ENCODE measurements around the gene TGFBRAP1. TPM values are rescaled to one million over a fixed set of nuclear protein-coding genes. Genes with fewer than 3 reads are reported as not detected.

TGFBRAP1 gene
- total and polyA plus RNA-seq, 2 experiments from 2014 or later, result 10.4 to 18.3 TPM

GRCh38 chr2:105315314-105315713 lies 14.2 kb downstream of the TGFBRAP1 start:
- H3K4me1 ChIP-seq (ENCODE audit: insufficient read depth), result no peaks in the 10 kb centered on the region

GRCh38 chr2:105313877-105314276 lies 15.7 kb downstream of the TGFBRAP1 start:
- Histone ChIP-seq H3K9me3 (ENCODE audit: low read depth) (no peaks in the 10 kb centered on the region), H4K20me1 (ENCODE audit: insufficient read depth, poor library complexity, severe bottlenecking) (no peaks in the 10 kb centered on the region), H3K27ac (no peak overlapping the region), H3K4me2 (no peak overlapping the region), H3K79me2 (peaks cover 80% of the 10 kb centered on the region), H3K9me2 (replicated peaks; ENCODE audit: insufficient read depth) (no peaks in the 10 kb centered on the region), H2AFZ (no peak overlapping the region), H3K4me3 (no peak overlapping the region), H3K36me3 (replicated peaks; ENCODE audit: insufficient read depth, low read depth) (no peaks in the 10 kb centered on the region), H3K4me1 (ENCODE audit: insufficient read depth) (no peaks in the 10 kb centered on the region), H3K27me3 (no peaks in the 10 kb centered on the region)
- no peak for DNase-seq (ENCODE audit: low spot score)
- TF ChIP-seq EZH2 (IDR thresholded peaks at IDR 0.05; ENCODE audit: borderline replicate concordance), result no peak
- no peak for TF ChIP-seq CTCF (IDR thresholded peaks at IDR 0.05; ENCODE audit: poor library complexity)
- TF ChIP-seq EZH2phosphoT487 (IDR thresholded peaks at IDR 0.05; ENCODE audit: low read depth, severe bottlenecking, unreplicated experiment), result no peak

More at GRCh38 chr2:105315314-105315713, 14.2 kb downstream of the TGFBRAP1 start:
- Histone ChIP-seq H3K36me3 (replicated peaks; ENCODE audit: insufficient read depth, low read depth) (no peaks in the 10 kb centered on the region), H3K4me2 (no peak overlapping the region), H3K9me2 (replicated peaks; ENCODE audit: insufficient read depth) (no peaks in the 10 kb centered on the region), H3K27ac (no peak overlapping the region), H3K27me3 (no peaks in the 10 kb centered on the region), H3K4me3 (no peak overlapping the region), H2AFZ (no peak overlapping the region), H3K79me2 (peaks cover 86% of the 10 kb centered on the region), H3K9me3 (ENCODE audit: low read depth) (no peaks in the 10 kb centered on the region), H4K20me1 (ENCODE audit: insufficient read depth, poor library complexity, severe bottlenecking) (no peaks in the 10 kb centered on the region)
- 86% methylated on average over 3 of the region's 3 CpGs for WGBS (ENCODE audit: low lambda C conversion rate, missing lambda C conversion rate)
- no peak for TF ChIP-seq CTCF (IDR thresholded peaks at IDR 0.05; ENCODE audit: poor library complexity)
- no peak for DNase-seq (ENCODE audit: low spot score)

- Histone ChIP-seq H2AFZ (no peak overlapping the region), H4K20me1 (ENCODE audit: insufficient read depth, poor library complexity, severe bottlenecking) (no peaks in the 10 kb centered on the region), H3K79me2 (peaks cover 50% of the 10 kb centered on the region), H3K4me3 (no peak overlapping the region), H3K27ac (peak overlapping the region; percentile 34), H3K9me2 (replicated peaks; ENCODE audit: insufficient read depth) (no peaks in the 10 kb centered on the region), H3K36me3 (replicated peaks; ENCODE audit: insufficient read depth, low read depth) (no peaks in the 10 kb centered on the region), H3K27me3 (no peaks in the 10 kb centered on the region), H3K9me3 (ENCODE audit: low read depth) (no peaks in the 10 kb centered on the region), H3K4me2 (no peak overlapping the region), H3K4me1 (ENCODE audit: insufficient read depth) (no peaks in the 10 kb centered on the region)
- whole genome bisulfite sequencing (ENCODE audit: low lambda C conversion rate, missing lambda C conversion rate), result 80% methylated on average over 4 of the region's 4 CpGs
- TF ChIP-seq EZH2phosphoT487 (IDR thresholded peaks at IDR 0.05; ENCODE audit: low read depth, severe bottlenecking, unreplicated experiment) (no peak), CTCF (IDR thresholded peaks at IDR 0.05; ENCODE audit: poor library complexity) (no peak), EZH2 (IDR thresholded peaks at IDR 0.05; ENCODE audit: borderline replicate concordance) (no peak)
- peak; percentile 32 for DNase-seq (ENCODE audit: low spot score)
Observed at GRCh38 chr2:105309147-105309545, 20.4 kb downstream of the TGFBRAP1 start.

Data from hepatocyte (in vitro differentiated cells).